ENCODE results near the gene LAMB1.

DNA sequence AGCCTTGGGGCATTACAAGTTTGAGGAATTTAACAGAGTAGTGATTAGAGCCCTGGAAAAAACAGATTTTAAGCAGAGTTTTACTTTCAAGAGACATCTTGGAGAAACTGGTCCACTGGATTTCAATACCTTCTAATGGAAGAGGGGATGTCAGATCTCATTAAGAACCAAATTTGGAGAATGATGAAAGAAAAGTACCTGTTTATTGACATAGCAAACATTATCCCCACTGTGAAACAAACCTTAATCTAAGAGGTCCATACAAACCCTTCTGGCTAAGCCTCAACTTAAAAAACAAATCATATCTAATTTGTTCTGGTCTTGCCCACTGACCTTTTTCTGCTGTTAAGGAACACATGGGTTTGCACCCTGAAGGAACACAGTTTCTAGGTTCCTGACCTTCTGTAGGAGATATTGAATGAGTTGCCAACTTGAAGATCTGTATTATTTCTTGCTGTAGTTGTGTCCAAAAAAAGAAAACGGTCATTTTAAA is 53.5 kb downstream of the LAMB1 start:
- TF ChIP-seq EZH2 (optimal IDR thresholded peaks at IDR 0.05; ENCODE audit: low read depth, low read length) (no peak), EZH2phosphoT487 (IDR thresholded peaks at IDR 0.05; ENCODE audit: low read length) (no peak)
- TF ChIP-seq, protein P1, sequence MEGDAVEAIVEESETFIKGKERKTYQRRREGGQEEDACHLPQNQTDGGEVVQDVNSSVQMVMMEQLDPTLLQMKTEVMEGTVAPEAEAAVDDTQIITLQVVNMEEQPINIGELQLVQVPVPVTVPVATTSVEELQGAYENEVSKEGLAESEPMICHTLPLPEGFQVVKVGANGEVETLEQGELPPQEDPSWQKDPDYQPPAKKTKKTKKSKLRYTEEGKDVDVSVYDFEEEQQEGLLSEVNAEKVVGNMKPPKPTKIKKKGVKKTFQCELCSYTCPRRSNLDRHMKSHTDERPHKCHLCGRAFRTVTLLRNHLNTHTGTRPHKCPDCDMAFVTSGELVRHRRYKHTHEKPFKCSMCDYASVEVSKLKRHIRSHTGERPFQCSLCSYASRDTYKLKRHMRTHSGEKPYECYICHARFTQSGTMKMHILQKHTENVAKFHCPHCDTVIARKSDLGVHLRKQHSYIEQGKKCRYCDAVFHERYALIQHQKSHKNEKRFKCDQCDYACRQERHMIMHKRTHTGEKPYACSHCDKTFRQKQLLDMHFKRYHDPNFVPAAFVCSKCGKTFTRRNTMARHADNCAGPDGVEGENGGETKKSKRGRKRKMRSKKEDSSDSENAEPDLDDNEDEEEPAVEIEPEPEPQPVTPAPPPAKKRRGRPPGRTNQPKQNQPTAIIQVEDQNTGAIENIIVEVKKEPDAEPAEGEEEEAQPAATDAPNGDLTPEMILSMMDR (IDR thresholded peaks at IDR 0.05; ENCODE audit: low read length) = no peak

Measured in MM.1S (cell line).